Mammary epithelial cell (primary cell): ENCODE measurements around the gene MYCBP.

Source experiments
- EZH2 ChIP-seq: IDR thresholded peaks from 2 replicates; pipeline ENCODE4 v1.6.1; 2012; ENCODE audit warnings: low read length, inconsistent platforms, borderline replicate concordance
- TF ChIP-seq, protein P1 (sequence below), 2 donors: IDR thresholded peaks in 1 of 2; conservative IDR thresholded peaks in 1 of 2; 2 replicates each; pipeline ENCODE4 v1.5.1; 2011 to 2012; ENCODE audit warnings: inconsistent platforms in 2 of 2, low read length in 2 of 2, mild to moderate bottlenecking in 2 of 2, control low read depth in 1 of 2, low read depth in 1 of 2; ENCODE audit not compliant: insufficient read depth in 1 of 2; ENCODE audit errors: extremely low read depth in 1 of 2

GRCh38 chr1:38839363-38839762, 33.8 kb downstream of the MYCBP start:
- TF ChIP-seq, protein P1, sequence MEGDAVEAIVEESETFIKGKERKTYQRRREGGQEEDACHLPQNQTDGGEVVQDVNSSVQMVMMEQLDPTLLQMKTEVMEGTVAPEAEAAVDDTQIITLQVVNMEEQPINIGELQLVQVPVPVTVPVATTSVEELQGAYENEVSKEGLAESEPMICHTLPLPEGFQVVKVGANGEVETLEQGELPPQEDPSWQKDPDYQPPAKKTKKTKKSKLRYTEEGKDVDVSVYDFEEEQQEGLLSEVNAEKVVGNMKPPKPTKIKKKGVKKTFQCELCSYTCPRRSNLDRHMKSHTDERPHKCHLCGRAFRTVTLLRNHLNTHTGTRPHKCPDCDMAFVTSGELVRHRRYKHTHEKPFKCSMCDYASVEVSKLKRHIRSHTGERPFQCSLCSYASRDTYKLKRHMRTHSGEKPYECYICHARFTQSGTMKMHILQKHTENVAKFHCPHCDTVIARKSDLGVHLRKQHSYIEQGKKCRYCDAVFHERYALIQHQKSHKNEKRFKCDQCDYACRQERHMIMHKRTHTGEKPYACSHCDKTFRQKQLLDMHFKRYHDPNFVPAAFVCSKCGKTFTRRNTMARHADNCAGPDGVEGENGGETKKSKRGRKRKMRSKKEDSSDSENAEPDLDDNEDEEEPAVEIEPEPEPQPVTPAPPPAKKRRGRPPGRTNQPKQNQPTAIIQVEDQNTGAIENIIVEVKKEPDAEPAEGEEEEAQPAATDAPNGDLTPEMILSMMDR (conservative IDR thresholded peaks at IDR 0.05 in 1 of 2, IDR thresholded peaks at IDR 0.05 in 1 of 2; ENCODE audit: extremely low read depth in 1 of 2, insufficient read depth in 1 of 2, low read depth in 1 of 2, low read length in 2 of 2), result no peak
- no peak for TF ChIP-seq EZH2
